GDM1 (cell line): ENCODE results near the gene MMP24OS.

Source experiments
- DNase-seq: peaks from one replicate; lab custom pipeline; 2025; lab: John Stamatoyannopoulos, UW

Gene MMP24OS

DNA sequence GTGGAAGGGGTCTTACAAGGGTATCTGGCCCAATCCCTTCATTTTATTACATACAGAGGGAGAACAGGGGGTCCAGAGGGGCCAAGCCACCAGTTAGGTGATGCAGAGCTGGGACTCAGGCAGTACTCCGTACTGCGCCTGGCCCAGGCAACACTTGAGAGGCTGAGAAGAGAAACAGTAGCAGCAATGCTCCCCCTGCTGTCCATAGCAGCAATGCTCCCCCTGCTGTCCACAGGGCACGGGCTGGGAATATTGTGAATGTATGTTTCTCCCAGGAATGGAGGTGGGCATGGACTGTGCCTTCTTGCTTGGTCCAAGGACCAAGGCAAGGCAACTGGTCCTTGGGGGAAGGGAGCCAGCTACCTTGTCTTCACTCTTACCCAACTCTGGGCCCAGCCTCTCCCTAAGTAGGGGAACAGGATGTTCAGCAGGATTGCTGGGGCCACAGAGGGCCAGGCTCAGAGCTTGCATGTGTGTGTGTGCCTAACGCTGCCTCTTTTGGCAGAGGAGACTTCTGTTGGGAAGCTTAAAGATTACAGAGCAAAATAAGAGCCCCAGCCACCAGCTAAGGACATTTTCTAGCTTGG is 29.1 kb upstream of the MMP24OS start:
- DNase-seq = no peak

DNA sequence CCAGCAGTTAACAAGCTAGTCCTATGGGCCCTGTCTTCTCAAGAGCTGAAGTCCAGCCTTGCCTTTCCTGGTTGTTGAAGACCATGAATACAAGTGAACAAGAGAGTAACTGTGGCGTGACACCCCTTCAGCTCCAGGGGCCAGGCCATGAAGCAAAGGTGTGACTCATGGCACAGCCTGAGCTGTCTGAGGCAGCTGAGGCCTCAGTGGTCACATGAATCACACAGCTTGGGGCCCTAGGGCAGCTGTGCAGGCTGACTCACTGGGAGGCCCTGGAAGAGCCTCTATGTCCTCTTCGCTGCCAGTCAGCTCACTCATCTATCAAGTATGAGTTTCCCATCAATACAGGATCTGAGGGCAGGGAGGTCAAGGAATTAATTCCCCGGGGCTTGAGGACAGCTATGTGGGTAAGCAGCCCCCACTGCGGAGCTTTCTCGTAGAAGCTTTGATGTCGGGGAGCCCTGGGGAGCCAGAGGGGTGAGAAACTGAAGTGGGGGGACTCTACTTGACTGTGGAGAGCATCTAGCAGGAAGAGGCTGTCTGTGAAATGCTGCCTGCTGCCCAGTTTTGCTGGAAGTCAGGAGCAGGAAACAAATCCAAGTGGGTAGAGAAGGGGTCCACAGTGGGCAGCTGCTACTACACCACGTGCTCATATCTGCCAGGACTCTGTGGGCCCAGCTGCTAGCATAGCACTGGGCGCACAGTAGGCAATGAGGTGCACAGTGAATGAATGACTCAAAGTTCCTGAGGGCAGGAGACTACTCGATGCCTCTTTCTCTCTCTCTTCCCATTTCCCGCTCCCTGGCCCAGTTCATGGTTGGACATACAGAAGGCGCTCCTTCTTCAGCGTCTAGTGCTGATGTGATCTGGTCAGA is 28.0 kb upstream of the MMP24OS start:
- peak; percentile 60 for DNase-seq

DNA sequence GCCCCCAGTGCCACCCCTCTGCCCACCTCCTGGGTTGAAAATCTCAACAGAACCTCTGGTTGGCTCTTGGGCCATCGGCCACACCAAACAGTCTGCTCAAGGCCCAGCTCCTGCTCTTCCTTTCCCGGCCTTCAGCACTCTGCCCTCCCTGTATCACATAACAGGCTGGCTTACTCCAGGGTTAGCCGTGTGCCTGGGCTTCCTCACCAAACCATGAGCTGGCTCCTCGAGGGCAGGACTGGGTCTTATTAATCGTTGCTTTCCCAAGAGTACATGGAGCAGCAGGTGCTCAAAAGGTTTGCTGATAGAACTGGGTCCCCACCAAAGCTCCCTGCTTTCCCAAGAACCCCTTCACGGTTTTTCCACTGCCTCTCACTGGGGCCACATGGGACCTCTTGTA is 27.0 kb upstream of the MMP24OS start:
- DNase-seq = no peak

DNA sequence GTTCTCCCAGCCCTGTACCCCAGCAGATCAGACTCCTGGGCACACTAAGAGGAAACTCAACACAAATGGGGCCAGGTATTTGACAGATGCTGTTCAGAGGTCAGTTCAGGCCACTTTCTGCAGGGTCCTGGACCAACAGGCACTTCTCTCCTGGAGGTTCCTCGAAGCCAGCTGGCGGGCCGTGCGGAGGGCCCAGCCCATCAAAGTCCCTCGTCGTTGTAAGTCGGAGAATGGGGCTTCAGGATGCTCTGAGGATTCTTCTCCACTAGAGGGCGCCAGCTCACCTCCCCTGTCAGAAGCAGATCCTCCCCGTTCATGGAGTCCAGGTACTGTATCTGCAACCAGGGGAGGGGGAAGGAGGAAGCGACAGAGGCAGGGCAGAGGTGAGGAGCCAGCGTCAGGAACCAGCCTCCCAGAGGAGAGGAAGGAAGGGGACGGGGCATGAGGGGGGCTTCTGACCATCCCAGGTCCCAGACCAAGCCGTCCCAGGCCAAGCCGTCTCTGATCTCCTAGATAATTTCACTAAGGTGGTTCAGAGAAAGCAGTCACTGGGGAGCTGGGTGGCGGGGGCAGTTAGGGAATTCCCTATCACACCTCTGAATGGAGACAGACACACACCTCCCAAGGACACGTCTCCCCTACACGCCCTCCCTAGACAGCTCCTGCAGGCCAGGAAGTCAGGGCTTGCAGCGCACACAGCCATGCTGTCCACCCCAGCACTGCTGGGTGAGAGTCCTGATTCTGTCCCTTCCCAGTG is 26.0 kb upstream of the MMP24OS start:
- DNase-seq = peak; percentile 73

DNA sequence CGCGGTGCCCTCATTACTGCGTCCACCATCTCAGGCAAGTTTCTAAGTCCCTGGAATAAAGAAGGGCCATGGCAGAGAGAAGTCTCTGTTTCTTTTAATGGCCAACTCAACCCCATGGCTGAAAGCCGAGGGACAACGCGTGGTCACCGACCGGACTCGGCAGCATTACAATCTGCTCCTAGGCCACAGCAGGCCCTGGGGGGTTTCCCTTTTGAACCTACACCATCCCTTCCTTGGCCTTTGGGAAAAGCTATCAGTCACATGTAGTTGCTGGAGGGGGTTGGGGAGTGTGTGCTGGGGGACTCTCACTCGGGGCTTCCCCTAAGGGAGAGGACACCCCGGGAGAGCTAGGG is 25.4 kb upstream of the MMP24OS start:
- DNase-seq = no peak

DNA sequence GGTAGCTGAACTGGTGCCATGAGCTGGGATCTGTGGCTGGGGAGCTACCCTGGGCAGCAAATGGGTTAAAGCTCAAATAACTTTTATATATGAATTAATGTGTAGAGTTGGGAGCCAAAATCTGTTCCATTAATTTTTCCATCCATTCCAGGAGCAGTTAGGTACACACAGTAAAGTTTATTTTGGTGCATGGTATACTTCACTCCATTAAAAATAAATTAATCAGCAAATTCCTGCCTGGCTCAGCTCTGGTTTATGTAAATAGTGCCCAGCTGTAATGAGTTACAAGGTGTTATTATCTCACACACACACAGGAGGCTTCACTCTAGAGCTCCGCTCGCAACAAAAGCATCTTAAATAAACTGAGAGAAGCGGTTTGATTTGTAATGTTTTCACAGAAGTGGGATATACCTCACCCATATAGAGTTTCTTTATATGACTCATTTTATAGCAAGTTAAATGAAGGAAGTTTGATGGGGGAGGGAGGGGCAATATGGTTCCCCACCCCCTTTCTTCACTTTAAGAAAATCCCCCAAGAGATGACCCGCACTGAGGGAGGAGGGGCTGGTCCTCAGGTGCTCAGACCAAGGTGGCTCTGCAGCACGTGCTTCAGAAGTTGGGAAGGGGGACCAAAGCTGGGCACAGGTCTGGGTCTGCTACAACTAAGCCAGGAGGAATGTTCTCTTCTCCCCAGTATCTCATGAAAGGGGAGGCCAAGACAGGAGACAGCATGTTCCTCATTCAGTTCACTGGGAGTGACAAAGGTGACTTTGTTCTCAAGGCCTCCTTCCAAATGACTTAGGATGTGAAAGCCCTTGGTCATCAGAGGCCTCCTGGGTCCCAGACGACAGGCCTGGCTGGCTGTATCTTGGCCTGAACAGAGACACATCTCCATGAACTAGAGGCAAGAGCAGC is 24.8 kb upstream of the MMP24OS start:
- no peak for DNase-seq

DNA sequence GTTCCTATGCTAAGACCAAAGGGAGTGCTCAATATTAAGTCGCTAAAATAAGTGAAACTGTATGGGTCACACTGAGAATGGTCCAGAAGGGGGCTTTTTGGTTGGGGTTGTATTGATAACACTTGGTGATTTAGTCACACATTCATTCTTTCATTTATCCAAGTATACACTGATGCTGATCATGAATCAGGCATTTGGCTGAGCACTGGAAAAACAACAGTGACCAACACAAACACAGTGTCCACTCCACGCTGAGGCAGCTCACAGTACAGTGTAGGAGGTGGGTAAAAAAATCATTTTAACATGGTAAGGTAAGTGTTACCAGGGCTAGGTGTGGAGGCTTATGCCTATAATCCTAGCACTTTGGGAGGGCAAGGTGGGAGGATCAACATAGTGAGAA is 23.5 kb upstream of the MMP24OS start:
- no peak for DNase-seq

DNA sequence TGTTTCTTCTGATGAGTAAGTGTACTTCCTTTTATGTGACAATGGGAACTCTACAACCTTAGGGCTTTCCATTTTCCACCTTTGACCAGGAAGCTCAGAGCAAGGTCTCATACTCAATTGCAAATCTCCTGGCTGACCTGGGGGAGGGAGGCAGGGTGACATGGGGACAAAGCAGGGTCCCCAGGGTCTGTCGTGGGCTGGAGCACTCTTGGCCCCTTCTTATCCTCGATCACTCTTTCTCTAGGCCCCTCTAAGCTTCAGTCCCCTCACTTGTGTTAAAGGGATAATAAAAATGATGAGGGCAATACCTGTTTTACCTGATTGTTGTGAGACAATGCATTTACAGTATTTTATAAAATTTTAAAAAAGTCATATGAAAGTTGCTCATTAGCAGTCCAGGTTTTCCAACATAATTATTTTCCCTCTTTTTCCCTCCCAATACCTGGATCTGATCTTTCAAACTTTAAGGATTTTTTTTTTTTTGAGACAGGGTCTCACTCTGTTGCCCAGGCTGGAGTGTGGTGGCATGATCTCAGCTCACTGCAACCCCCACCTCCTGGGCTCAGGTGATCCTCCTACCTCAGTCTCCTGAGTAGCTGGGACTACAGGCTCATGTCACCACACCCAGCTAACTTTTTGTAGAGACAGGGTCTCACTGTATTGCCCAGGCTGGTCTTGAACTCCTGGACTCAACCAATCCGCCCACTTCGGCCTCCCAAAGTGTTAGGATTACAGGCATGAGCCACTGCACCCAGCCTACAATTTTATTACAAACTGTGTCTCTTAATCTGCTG is 22.7 kb upstream of the MMP24OS start:
- DNase-seq = no peak

DNA sequence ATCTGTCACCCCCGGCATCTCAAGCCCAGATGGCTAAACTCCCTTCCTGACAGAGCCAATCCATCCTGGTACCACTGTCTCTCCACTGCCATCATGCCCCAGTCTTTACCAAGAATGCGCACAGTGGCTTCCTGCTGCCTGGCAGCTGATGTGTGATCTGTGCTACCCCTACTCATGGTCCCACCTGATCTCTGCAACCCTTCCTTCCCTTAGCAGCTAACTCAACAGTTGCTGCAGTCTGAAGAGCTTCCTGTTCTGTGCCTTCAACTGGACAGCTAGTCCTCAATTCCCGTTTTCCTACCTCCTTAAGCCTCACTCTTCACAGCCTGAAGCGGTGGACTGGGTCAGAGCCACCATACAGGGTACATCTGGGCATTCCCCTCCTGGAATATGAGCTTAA is 21.9 kb upstream of the MMP24OS start:
- DNase-seq = no peak

DNA sequence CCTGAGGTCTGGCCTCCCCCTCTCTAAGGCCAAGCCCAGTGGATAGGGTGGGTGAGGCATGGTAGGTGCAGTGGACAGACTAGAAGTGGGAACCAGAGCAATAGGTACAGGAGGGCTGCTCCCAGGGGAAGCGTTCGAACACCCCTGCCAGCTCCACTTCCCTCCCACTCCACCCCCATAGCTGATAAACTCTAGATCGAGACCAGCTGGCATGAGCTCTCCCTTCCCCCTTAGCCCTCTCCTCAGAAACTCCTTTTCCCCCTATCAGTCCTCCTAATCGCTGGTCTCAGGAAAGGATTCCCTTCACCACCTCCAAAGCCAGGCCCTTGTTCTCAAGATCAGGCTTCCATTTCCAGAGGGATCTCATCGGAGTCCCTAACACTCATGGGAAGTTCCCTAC is 20.3 kb upstream of the MMP24OS start:
- no peak for DNase-seq

DNA sequence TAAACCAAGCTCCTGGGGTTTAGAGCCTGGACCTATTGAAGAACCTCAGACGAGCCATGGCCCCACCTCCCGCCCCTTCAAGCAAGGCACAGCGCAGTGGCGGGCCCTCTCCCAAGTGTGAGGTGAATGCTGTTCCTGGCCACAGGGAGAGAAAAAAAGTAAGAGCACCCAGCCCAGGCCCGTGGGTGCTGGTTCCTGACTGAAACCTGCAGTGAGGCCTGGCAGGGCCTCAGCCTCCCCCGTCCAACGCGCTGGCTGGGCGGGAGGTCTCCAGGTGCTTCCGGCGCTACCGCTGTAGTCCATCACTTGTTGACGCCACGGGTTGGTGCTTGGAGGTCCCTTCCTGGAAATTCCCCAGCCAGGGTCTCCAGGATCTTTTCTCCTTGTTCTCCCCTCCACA is 19.8 kb upstream of the MMP24OS start:
- no peak for DNase-seq

DNA sequence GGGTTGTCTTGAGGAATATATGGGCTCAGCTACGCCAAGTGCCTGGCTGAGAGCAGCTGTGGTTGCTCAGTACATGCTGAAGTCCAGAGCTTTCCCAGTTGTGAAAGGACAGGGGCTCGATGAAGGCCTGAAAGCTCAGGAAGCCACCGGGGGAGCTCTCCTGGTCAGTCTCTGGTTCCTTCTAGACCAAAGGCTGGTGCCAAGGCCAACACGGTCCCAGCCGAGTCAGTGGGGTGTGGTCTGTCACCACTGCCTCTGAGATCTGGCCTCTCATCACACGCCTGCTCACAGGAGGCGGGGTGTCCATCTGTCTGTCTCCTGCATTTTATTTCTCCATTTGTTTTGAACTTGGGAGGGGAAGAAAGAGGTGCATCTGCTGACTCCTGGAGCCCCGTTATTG is 19.2 kb upstream of the MMP24OS start:
- no peak for DNase-seq

DNA sequence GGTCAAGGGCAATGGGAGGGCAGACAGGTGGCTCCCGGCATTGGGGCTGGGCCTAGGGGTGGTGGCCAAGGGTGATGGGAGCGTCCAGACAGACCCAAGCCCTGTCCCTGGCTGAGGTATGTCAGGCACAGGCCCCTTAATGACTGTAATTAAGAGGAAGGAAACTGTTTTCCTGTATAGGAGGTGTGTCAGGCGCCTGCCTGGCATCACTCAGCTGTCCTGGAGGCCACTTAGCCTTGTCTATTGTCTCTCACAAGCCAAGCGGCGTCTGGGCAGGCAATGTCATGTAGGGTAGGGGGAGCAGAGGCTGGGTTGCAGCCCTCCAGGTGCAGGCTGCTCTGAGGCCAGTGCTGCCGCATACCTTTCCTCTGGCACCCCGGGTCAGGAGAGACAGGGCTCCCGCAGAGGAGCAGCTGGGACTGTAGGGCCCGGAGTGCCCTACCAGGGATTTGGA is 18.2 kb upstream of the MMP24OS start:
- no peak for DNase-seq

DNA sequence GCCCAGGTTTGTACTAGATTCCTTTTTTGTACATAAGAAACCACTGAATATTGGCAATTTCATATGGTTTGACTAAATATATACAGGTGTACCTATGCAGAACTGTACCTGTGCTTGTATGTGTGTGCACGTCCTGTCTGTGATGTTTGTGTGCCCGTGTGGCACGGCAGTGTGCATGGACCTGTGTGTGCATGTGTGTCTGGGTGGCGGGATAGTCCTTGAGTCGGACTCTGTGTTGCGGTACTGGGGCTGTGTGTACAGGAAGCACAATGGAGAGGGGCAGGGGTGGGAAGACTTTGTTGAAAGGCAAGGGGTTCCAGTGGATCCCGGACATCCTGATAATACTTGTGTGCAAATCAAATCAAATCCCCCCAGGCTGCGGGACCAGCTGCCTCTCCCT is 17.8 kb upstream of the MMP24OS start:
- no peak for DNase-seq

DNA sequence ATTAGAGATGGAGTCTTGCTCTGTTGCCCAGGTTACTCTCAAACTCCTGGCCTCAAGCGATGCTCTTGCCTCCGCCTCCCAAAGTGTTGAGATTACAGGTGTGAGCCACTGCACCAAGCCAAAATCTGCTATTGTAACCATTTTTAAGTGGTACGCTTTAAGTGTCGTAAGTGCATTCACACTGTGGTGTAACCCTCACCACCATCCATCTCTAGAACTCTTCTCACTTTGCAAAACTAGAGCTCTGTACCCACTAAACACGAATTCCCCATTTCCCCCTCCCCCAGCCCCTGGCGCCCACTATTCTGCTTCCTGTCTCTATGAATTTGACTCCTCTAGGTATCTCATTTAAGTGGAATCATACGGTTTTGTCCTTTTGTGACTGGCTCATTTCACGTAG is 17.1 kb upstream of the MMP24OS start:
- no peak for DNase-seq

DNA sequence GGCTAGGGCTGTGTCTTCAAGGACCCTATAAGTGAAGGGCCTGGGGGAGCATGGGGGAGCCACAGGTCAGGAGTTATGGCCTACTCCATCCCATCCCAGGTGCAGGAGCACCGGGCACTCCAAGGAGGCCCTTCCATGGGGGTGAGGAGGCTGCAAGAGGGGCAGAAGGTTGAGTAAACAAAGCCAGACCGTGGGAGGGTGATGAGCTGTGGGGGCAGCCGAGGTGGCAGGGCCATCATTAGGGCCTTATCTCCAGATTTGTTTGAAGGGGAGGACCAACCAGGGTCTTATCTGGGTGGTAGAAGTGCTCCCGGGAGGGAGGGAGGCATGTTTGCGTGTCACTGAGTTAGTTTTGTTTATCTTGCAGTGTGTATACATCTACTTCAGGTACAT is 16.4 kb upstream of the MMP24OS start:
- DNase-seq = no peak

DNA sequence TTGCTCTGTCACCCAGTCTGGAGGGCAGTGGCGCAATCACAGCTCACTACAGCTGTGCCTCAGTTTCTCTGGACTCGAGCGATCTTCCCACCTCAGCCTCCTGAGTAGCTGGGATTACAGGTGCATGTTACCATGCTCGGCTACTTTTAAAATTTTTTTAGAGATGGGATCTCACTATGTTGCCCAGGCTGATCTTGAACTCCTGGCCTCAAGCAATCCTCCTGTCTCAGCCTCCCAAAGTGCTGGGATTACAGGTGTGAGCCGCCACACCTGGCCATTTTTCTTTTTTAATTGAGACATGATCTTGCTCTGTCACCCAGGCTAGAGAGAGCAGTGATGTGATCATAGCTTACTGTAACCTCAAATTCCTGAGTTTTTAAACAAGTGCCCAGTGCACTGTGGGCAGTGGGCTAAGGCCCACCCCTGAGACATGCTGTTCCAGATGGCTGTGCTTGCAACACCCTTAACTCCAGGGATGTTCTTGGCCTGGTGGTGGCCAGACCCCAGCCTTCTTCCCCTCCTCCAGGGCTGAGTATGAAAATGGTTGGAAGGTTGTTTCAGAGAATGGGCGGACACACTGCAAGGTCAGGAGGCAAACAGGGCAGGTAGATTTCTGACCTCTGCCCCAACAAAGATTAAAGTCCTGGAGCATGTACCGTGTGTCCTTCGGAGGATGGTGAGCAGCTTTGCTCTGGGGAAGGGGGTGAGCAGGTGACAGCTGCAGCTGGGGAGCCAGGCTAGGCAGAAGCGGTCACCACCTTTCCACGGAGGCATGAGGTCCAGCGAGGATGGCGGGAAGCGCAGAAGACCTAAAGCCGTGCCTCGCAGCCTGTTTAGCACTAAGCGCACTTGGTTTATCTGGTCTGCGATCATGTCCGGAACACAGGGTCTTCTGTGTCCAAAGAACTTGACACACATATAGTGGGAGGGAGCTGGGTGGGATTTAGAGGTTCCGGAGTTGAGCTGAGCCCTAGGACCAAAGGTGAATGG is 15.7 kb upstream of the MMP24OS start:
- DNase-seq = no peak

DNA sequence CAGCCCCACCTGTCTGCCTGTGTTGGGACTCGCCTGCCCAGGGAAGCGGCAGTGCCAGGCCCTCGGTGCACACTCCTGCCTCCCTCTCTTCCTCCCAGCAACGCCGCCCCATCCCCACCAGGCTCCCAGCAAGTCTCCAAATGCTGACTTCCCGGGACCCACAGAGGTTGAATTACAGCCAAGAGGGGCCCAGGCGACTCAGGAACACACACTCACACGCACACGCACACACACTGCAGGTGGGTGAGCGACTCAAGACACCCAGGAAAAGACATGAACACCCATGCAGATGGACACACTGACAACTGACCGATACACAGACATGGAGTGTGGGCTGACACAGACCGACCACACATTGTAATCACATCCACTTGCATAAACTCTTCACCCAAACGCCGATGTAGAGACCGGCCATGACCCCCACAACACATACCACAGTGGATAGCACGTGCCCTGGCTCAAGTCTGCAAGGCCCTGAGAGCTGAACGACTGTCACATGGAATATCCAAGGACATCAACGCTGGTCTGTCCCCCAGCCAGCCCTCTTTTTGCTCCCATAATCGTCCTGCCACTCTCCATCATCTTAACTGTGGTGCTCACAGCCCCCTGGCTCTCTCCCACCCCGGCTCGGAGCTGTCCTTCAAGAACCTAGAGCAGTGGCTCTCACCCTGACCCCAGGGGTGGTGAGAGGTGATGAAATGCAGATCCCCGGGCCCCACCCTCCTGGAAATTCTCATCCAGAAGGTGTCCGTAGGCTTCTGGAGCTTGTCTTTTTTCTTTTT is 14.8 kb upstream of the MMP24OS start:
- no peak for DNase-seq
